Endothelial cell of umbilical vein (primary cell): ENCODE results near the gene CDH9.

ENCODE experiments used
- CTCF ChIP-seq, 2 donors: IDR thresholded peaks; 1 replicate in 1 of 2; 2 replicates in 1 of 2; pipeline ENCODE4 v1.5.1; 2011; ENCODE audit warnings: low read length in 2 of 2, mild to moderate bottlenecking in 2 of 2, moderate library complexity in 2 of 2, control low read depth in 1 of 2, inconsistent platforms in 1 of 2, low read depth in 1 of 2; ENCODE audit not compliant: insufficient read depth in 1 of 2; ENCODE audit errors: extremely low read depth in 1 of 2
- EZH2 ChIP-seq: IDR thresholded peaks from 2 replicates; pipeline ENCODE4 v1.6.1; 2012; ENCODE audit warnings: borderline replicate concordance, low read depth, mild to moderate bottlenecking, moderate library complexity, low read length, inconsistent platforms; ENCODE audit not compliant: severe bottlenecking
- GATA2 ChIP-seq: IDR thresholded peaks from 2 replicates; pipeline ENCODE4 v1.7.0; 2011; ENCODE audit warnings: low read depth, mild to moderate bottlenecking, moderate library complexity, mixed read lengths, low read length; ENCODE audit not compliant: insufficient read length, insufficient read depth
- MAX ChIP-seq: IDR thresholded peaks from 2 replicates; pipeline ENCODE4 v1.6.1; 2011; ENCODE audit not compliant: insufficient read depth, insufficient read length
- MYC ChIP-seq: IDR thresholded peaks from one replicate; pipeline ENCODE4 v1.6.1; 2011; ENCODE audit warnings: mild to moderate bottlenecking, low read depth, low read length
- POLR2A ChIP-seq: IDR thresholded peaks from 2 replicates; pipeline ENCODE4 v1.6.1; 2012; ENCODE audit warnings: low read depth, mild to moderate bottlenecking, control low read depth, low read length
- POLR2AphosphoS5 ChIP-seq: IDR thresholded peaks from 2 replicates; pipeline ENCODE4 v1.6.1; 2012; ENCODE audit warnings: low read depth, mild to moderate bottlenecking, control low read depth, low read length, moderate library complexity; ENCODE audit not compliant: insufficient read depth

GRCh38 chr5:27048510-27048909 is 10.1 kb upstream of the CDH9 start:
- TF ChIP-seq CTCF (IDR thresholded peaks at IDR 0.05; ENCODE audit: extremely low read depth in 1 of 2, insufficient read depth in 1 of 2, low read depth in 1 of 2, low read length in 2 of 2) (no peak), POLR2A (no peak), MAX (no peak), GATA2 (no peak), EZH2 (no peak), POLR2AphosphoS5 (no peak), MYC (no peak)
